Mesenchymal stem cell (in vitro differentiated cells and primary cell): ENCODE results near the gene CEMIP2.

Experiments
- DNase-seq: peaks from one replicate; pipeline ENCODE4 v3.0.0-alpha.2; 2013
- H2AFZ ChIP-seq: one replicate; pipeline ENCODE4 v1.6.1; 2013; ENCODE audit warnings: low read depth, mild to moderate bottlenecking, control low read depth, inconsistent platforms, low read length, moderate library complexity
- H2AK5ac ChIP-seq: 2 replicates; pipeline ENCODE4 v1.6.1; 2013; ENCODE audit warnings: low read length, moderate library complexity, mild to moderate bottlenecking, inconsistent platforms; ENCODE audit not compliant: severe bottlenecking
- H2BK120ac ChIP-seq: one replicate; pipeline ENCODE4 v1.6.1; 2013; ENCODE audit warnings: low read depth, mild to moderate bottlenecking, inconsistent platforms, low read length, moderate library complexity
- H2BK12ac ChIP-seq, 2 experiments: one replicate each; pipeline ENCODE4 v1.6.1; 2013; ENCODE audit warnings: inconsistent platforms in 2 of 2, low read length in 2 of 2, mild to moderate bottlenecking in 2 of 2, moderate library complexity in 2 of 2, control low read depth in 1 of 2
- H2BK15ac ChIP-seq: one replicate; pipeline ENCODE4 v1.6.1; 2013; ENCODE audit warnings: mild to moderate bottlenecking, low read depth, inconsistent platforms; ENCODE audit not compliant: poor library complexity, severe bottlenecking
- H2BK5ac ChIP-seq: 2 replicates; pipeline ENCODE4 v1.6.1; 2013; ENCODE audit warnings: low read depth, mild to moderate bottlenecking, low read length, control low read depth, inconsistent platforms; ENCODE audit not compliant: poor library complexity, severe bottlenecking
- H3K14ac ChIP-seq, 2 experiments: one replicate each; pipeline ENCODE4 v1.6.1; 2013; ENCODE audit warnings: inconsistent platforms in 2 of 2, low read length in 2 of 2, control low read depth in 1 of 2, mild to moderate bottlenecking in 1 of 2, moderate library complexity in 1 of 2
- H3K18ac ChIP-seq, 2 experiments: one replicate each; pipeline ENCODE4 v1.6.1; 2013; ENCODE audit warnings: inconsistent platforms in 2 of 2, low read length in 2 of 2, control low read depth in 1 of 2, low read depth in 1 of 2, mild to moderate bottlenecking in 1 of 2
- H3K23ac ChIP-seq, 2 experiments: one replicate each; pipeline ENCODE4 v1.6.1; 2013; ENCODE audit warnings: inconsistent platforms in 2 of 2, low read length in 2 of 2, mild to moderate bottlenecking in 2 of 2, moderate library complexity in 2 of 2, control low read depth in 1 of 2
- H3K27ac ChIP-seq: 2 replicates; pipeline ENCODE4 v1.5.1; 2013; ENCODE audit warnings: mild to moderate bottlenecking, moderate library complexity, low read length, control low read depth, inconsistent platforms; ENCODE audit not compliant: poor library complexity, severe bottlenecking
- H3K27me3 ChIP-seq, 2 experiments: 2 replicates each; pipeline versions ENCODE4 v1.6.1 to v1.7.0; 2013; ENCODE audit warnings: low read length in 2 of 2, mild to moderate bottlenecking in 2 of 2, moderate library complexity in 2 of 2, control low read depth in 1 of 2, inconsistent platforms in 1 of 2; ENCODE audit not compliant: control insufficient read depth in 1 of 2, insufficient read depth in 1 of 2
- H3K36me3 ChIP-seq, 2 experiments: 2 replicates each; pipeline versions ENCODE4 v1.6.1 to v1.7.0; 2013; ENCODE audit warnings: low read length in 2 of 2, control low read depth in 1 of 2, inconsistent platforms in 1 of 2, low read depth in 1 of 2, mild to moderate bottlenecking in 1 of 2; ENCODE audit not compliant: insufficient read depth in 2 of 2, control insufficient read depth in 1 of 2
- H3K4ac ChIP-seq, 2 experiments: one replicate each; pipeline ENCODE4 v1.6.1; 2013; ENCODE audit warnings: inconsistent platforms in 2 of 2, low read length in 2 of 2, mild to moderate bottlenecking in 2 of 2, moderate library complexity in 2 of 2, control low read depth in 1 of 2, low read depth in 1 of 2
- H3K4me1 ChIP-seq: 2 replicates; pipeline ENCODE4 v1.6.1; 2013; ENCODE audit warnings: low read depth, low read length, control low read depth; ENCODE audit not compliant: control insufficient read depth, insufficient read depth
- H3K4me2 ChIP-seq: 2 replicates; pipeline ENCODE4 v1.6.1; 2013; ENCODE audit warnings: low read length, mild to moderate bottlenecking, inconsistent platforms; ENCODE audit not compliant: poor library complexity, severe bottlenecking
- H3K4me3 ChIP-seq, 2 experiments: 2 replicates each; pipeline versions ENCODE4 v1.5.1 to v1.7.0; 2013; ENCODE audit warnings: low read length in 2 of 2, mild to moderate bottlenecking in 2 of 2, control low read depth in 1 of 2, low read depth in 1 of 2; ENCODE audit not compliant: insufficient read depth in 1 of 2
- H3K79me1 ChIP-seq: replicated peaks from 2 replicates; pipeline ENCODE4 v1.6.1; 2013; ENCODE audit warnings: mild to moderate bottlenecking, control low read depth, low read length, inconsistent platforms; ENCODE audit not compliant: poor library complexity, severe bottlenecking
- H3K9ac ChIP-seq: 2 replicates; pipeline ENCODE4 v1.7.0; 2013; ENCODE audit warnings: mild to moderate bottlenecking, low read length, moderate library complexity
- H3K9me3 ChIP-seq: 2 replicates; pipeline ENCODE4 v1.7.0; 2013; ENCODE audit warnings: mild to moderate bottlenecking, low read length; ENCODE audit not compliant: control insufficient read depth
- H4K8ac ChIP-seq: one replicate; pipeline ENCODE4 v1.6.1; 2013; ENCODE audit warnings: inconsistent platforms, mild to moderate bottlenecking, low read length, moderate library complexity
- H4K91ac ChIP-seq: one replicate; pipeline ENCODE4 v1.6.1; 2013; ENCODE audit warnings: mild to moderate bottlenecking, low read length, inconsistent platforms
- WGBS: methylation state at CpG from one replicate; pipeline ENCODE4 v1.1.7; 2013; ENCODE audit warnings: mixed read lengths; 5-methylcytosine and 5-hydroxymethylcytosine counted together

CEMIP2 gene

GRCh38 chr9:71637926-71638325, 130.4 kb downstream of the CEMIP2 start:
- H3K4me2 ChIP-seq: no peak overlapping the region
- 85% methylated on average over 5 of the region's 5 CpGs for WGBS
- H2BK12ac ChIP-seq: no peak overlapping the region
- no peak for DNase-seq
- no peaks in the 10 kb centered on the region for H3K4me1 ChIP-seq
- H3K9ac ChIP-seq: no peak overlapping the region
- H3K23ac ChIP-seq: no peak overlapping the region
- no peak overlapping the region for H3K4ac ChIP-seq
- no peak overlapping the region for H3K18ac ChIP-seq
- H4K91ac ChIP-seq: no peak overlapping the region
- H3K36me3 ChIP-seq: no peaks in the 10 kb centered on the region
- H2AK5ac ChIP-seq: no peak overlapping the region
- H2AFZ ChIP-seq: no peak overlapping the region
- no peak overlapping the region for H3K27ac ChIP-seq
- no peak overlapping the region for H3K14ac ChIP-seq
- H3K4me3 ChIP-seq: no peak overlapping the region
- H4K8ac ChIP-seq: no peak overlapping the region
- H3K9me3 ChIP-seq: no peaks in the 10 kb centered on the region
- H3K79me1 ChIP-seq: no peaks in the 10 kb centered on the region
- no peak overlapping the region for H2BK120ac ChIP-seq
- H3K27me3 ChIP-seq: peaks cover 0 to 5% of the 10 kb centered on the region in 2 experiments
- H2BK5ac ChIP-seq: no peak overlapping the region
- no peak overlapping the region for H2BK15ac ChIP-seq

GRCh38 chr9:71637375-71637774, 130.9 kb downstream of the CEMIP2 start:
- Histone ChIP-seq H2BK120ac (no peak overlapping the region), H3K4me3 (no peak overlapping the region), H3K14ac (no peak overlapping the region), H3K23ac (no peak overlapping the region), H3K9me3 (no peaks in the 10 kb centered on the region), H4K91ac (no peak overlapping the region), H2BK5ac (no peak overlapping the region), H3K79me1 (no peaks in the 10 kb centered on the region), H4K8ac (no peak overlapping the region), H3K4ac (no peak overlapping the region), H3K4me1 (no peaks in the 10 kb centered on the region), H3K27me3 (peaks cover 0 to 5% of the 10 kb centered on the region in 2 experiments), H3K4me2 (no peak overlapping the region), H3K9ac (no peak overlapping the region), H2AFZ (no peak overlapping the region), H2BK12ac (no peak overlapping the region), H2BK15ac (no peak overlapping the region), H2AK5ac (no peak overlapping the region), H3K18ac (no peak overlapping the region), H3K36me3 (no peaks in the 10 kb centered on the region), H3K27ac (no peak overlapping the region)
- 10% methylated on average over 1 of the region's 1 CpG for WGBS
- no peak for DNase-seq

- no peak overlapping the region for H3K23ac ChIP-seq
- H2AK5ac ChIP-seq: no peak overlapping the region
- H3K18ac ChIP-seq: no peak overlapping the region
- no peaks in the 10 kb centered on the region for H3K36me3 ChIP-seq
- 90% methylated on average over 4 of the region's 5 CpGs for WGBS
- H3K27me3 ChIP-seq: no peaks in the 10 kb centered on the region
- H4K91ac ChIP-seq: no peak overlapping the region
- no peak overlapping the region for H2BK12ac ChIP-seq
- no peak overlapping the region for H3K4me2 ChIP-seq
- H2BK5ac ChIP-seq: no peak overlapping the region
- no peaks in the 10 kb centered on the region for H3K9me3 ChIP-seq
- H3K4me3 ChIP-seq: no peak overlapping the region
- H3K14ac ChIP-seq: no peak overlapping the region
- no peak for DNase-seq
- H3K4me1 ChIP-seq: no peaks in the 10 kb centered on the region
- no peak overlapping the region for H3K9ac ChIP-seq
- no peak overlapping the region for H2AFZ ChIP-seq
- no peaks in the 10 kb centered on the region for H3K79me1 ChIP-seq
- no peak overlapping the region for H2BK120ac ChIP-seq
- H4K8ac ChIP-seq: no peak overlapping the region
- no peak overlapping the region for H2BK15ac ChIP-seq
- H3K27ac ChIP-seq: no peak overlapping the region
- H3K4ac ChIP-seq: no peak overlapping the region
These were observed 132.0 kb downstream of the CEMIP2 start for GRCh38 chr9:71636143-71636839.

- Histone ChIP-seq H3K79me1 (no peaks in the 10 kb centered on the region), H2BK15ac (no peak overlapping the region), H3K4me2 (no peak overlapping the region), H4K8ac (no peak overlapping the region), H2BK120ac (no peak overlapping the region), H3K27ac (no peak overlapping the region), H3K27me3 (no peaks in the 10 kb centered on the region), H2BK5ac (no peak overlapping the region), H3K4me1 (no peaks in the 10 kb centered on the region), H4K91ac (no peak overlapping the region), H3K9me3 (no peaks in the 10 kb centered on the region), H3K23ac (no peak overlapping the region), H3K18ac (no peak overlapping the region), H3K4ac (no peak overlapping the region), H3K36me3 (no peaks in the 10 kb centered on the region), H3K9ac (no peak overlapping the region), H2BK12ac (no peak overlapping the region), H2AFZ (no peak overlapping the region), H2AK5ac (no peak overlapping the region), H3K4me3 (no peak overlapping the region), H3K14ac (no peak overlapping the region)
- WGBS: 99% methylated on average over 3 of the region's 4 CpGs
- DNase-seq: no peak
These were observed 133.6 kb downstream of the CEMIP2 start for GRCh38 chr9:71634752-71635151.
